GM18499 (cell line): ENCODE measurements around the gene MYBPC3.

ENCODE experiments used
- ATAC-seq: cut with Tn5 transposase; IDR thresholded peaks from one replicate; pipeline ENCODE4 v1.9.1; 2021; ENCODE audit warnings: moderate number of reproducible peaks; ENCODE audit not compliant: insufficient read depth, unreplicated experiment

The MYBPC3 gene

DNA sequence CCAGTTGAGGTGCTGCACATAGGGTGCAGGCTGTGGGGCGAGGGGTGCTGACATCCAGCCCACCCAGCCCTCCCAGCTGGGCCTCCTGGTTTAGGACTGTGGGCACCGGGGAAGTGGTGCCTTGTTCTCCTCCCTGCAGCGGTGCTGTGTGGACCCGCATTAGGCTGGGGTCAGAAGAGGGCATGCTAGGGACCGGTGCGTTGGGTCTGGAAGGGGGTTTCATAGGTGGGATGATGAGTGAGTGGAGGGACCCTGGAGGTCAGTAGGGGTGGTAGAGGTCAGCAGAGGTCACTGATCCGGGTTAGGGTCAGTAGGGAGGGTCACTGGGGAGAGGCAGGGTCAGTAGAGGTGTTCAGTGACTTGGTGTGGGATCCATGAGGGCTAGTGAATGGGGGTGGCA is 6.7 kb upstream of the MYBPC3 start:
- ATAC-seq: no peak

- ATAC-seq: no peak
Observed at GRCh38 chr11:47358731-47359051, 6.2 kb upstream of the MYBPC3 start.

GRCh38 chr11:47357985-47358730 is 5.7 kb upstream of the MYBPC3 start:
- no peak for ATAC-seq

DNA sequence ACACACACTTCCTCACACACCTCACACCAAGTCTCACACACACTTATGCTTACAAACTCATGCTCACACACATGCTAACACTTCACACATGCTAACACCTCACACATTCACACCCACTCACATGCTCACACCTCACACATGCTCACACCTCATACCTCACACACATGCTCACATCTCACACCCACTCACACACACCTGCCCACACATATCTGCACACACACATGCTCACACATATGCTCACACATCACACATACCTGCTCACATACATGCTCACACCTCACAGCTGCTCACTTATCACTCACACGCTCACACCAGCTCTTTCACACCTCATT is 4.5 kb upstream of the MYBPC3 start:
- ATAC-seq: no peak

DNA sequence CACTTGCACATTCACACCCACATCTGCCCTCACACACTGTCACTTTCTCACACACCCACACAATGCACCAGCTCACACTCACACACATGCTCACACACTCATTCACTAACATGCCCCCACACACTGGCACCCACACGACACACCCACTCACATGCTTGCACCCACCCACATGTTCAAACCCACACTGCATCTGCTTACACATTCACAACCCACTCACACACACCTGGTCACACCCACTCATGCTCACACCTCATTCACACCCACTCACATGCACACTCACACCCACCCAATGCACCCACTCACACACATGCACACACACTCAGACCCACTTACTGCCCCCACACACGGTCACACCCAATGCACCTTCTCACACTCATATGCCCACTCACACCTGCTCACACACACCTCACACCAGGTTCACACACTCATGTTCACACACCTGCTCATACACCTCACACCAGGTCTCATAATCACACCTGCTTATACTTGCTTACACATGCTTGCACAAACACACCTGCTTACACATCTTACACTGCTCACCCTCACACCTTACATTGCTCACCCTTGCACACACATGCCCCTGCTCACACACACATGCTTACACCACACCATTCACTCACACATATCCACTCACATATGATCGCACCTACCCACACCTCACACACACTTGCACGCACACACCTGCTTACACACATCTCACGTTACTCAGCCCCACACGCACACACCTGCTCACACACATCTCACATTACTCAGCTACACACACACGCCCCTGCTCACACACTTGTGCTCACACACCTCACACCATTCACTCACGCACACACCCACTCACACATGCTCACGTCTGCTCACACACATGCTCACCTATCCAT is 3.9 kb upstream of the MYBPC3 start:
- ATAC-seq: no peak

GRCh38 chr11:47355283-47356128 is 3.0 kb upstream of the MYBPC3 start:
- ATAC-seq: no peak

GRCh38 chr11:47354913-47355282 is 2.4 kb upstream of the MYBPC3 start:
- ATAC-seq: no peak

- ATAC-seq: no peak
Observed at GRCh38 chr11:47353978-47354774, 1.7 kb upstream of the MYBPC3 start.

DNA sequence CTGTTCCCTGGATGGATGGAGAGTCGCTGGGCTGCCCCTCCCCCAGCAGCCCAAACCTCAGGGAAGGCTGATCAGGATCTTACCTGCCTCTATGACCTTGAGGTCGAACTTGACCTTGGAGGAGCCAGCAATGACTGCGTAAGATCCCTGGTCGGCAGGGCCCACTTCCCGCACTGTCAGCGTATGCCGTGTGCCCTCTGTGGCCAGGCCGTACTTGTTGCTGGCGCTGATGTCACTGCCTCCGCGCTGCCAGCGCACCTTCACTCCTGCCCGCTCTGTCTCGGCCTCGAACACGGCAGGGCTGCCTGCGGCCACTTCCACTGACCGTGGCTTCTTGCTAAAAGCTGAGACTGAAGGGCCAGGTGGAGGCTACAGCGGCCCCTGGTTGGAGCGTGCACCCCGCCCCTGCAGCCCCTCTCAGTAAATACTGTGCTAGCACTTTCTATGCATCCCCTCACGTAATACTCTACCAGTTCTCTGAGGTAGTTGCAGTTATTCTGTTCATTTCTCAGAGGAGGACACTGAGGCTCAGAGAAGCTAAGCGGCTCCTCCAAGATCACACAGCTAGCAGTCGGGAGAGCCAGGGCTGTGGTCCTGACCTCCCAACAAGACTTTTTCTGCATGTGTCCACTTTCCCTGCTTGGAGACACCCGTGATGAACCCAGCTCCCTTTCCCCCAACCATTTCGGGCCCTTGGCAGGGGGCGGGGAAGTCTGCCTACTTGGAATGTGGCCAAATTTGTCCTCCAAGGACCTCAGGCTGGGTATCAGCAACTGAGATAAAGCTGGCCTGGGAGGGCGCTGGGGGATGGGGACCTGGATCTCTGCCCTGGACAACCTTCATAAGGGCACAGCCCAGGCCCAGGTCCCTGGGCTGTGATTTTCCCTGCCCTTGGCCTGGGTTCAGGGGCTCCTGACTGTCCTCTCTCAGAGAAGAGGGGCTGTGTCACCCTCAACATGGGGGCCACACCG is 1.1 kb downstream of the MYBPC3 start:
- ATAC-seq: no peak

- no peak for ATAC-seq
Observed at GRCh38 chr11:47350315-47350714, 2.2 kb downstream of the MYBPC3 start.

DNA sequence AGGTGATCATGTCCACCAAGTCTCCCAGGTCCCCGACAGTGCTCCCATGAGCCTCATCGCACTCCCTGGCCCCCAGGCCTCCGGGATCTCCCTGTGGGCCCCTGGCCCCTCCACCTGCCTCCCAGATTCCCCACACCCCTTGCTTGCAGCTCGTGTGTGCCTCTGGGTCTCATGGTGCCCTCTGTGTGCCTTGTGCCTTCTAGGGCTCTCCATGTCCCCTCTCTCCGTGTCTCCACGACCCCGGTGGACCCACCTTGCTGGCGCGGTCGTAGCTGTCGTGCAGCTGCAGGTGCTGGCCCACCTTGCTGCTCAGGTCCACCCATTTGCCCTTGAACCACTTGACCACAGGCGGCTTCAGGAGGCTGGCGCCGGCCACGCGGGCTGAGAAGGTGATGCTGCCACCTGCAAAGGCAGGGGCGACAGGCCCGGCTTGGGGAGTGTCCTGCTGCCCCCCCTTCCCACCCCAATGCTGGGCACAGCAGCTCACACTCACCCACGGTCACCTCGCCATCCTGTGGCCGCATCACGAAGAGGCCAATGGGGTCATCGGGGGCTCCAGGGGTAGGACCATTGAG is 2.9 kb downstream of the MYBPC3 start:
- no peak for ATAC-seq

- ATAC-seq: no peak
Observed at GRCh38 chr11:47348859-47349258, 3.6 kb downstream of the MYBPC3 start.

- ATAC-seq: no peak
Observed at GRCh38 chr11:47348131-47348802, 4.2 kb downstream of the MYBPC3 start.

DNA sequence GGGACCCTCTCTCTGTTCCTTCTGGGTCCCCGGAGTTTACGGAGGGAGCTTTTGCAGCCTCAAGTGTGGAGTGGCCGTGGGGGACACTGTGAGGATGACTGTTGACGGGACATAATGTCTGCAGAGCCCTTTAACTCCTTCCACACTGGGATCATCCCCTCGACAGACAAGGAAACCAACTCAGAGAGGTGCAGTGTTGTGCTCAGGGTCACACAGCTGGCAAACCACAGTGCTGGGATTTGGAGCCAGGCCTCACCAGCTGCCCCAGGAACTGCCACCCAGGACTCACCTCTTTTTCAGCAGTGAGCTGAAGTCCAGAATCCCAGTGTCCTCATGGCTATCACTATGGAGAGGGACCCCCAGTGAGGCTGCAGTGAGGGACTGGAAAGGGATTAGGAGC is 5.4 kb downstream of the MYBPC3 start:
- ATAC-seq: no peak

- no peak for ATAC-seq
Observed at GRCh38 chr11:47345890-47346563, 6.5 kb downstream of the MYBPC3 start.

DNA sequence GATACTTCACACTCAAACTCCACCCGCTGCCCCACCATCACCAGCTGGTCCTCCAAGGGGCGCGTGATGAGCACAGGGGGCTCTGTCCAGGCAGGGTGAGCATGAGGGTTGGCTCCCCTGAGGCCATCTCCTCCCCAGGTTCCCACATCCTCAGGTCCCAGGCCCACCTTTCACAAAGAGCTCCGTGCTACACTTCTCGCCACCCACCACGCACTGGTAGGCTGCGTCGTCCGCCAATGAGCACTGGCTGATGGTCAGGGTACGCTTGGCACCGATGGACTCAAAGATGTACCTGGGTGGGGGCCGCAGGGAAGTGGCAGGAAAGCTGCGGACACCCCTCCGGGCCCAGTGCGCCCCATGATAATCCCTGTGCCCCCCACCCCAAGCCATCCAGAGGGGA is 9.6 kb downstream of the MYBPC3 start:
- ATAC-seq: no peak

GRCh38 chr11:47342036-47342803 is 10.3 kb downstream of the MYBPC3 start:
- ATAC-seq: no peak
